HG03196 (cell line): Measurements from ENCODE around the gene CRELD2.

Experiments used
- ATAC-seq: cut with Tn5 transposase; IDR thresholded peaks from one replicate; pipeline ENCODE4 v1.9.1; 2021; ENCODE audit not compliant: unreplicated experiment

The CRELD2 gene

GRCh38 chr22:49928555-49929210 lies 10.2 kb downstream of the CRELD2 start:
- no peak for ATAC-seq

GRCh38 chr22:49929211-49929979 lies 11.0 kb downstream of the CRELD2 start:
- peak; percentile 30 for ATAC-seq

- ATAC-seq, result no peak
Observed at GRCh38 chr22:49929994-49930575, 11.7 kb downstream of the CRELD2 start.

GRCh38 chr22:49930596-49931412 lies 12.4 kb downstream of the CRELD2 start:
- ATAC-seq, result peak; percentile 40

GRCh38 chr22:49933236-49934159 lies 15.1 kb downstream of the CRELD2 start:
- ATAC-seq, result no peak

- no peak for ATAC-seq
Observed at GRCh38 chr22:49934160-49934890, 15.9 kb downstream of the CRELD2 start.

- ATAC-seq, result no peak
Observed at GRCh38 chr22:49934891-49935557, 16.6 kb downstream of the CRELD2 start.

- no peak for ATAC-seq
Observed at GRCh38 chr22:49935561-49935960, 17.1 kb downstream of the CRELD2 start.

- ATAC-seq, result peak; percentile 50
Observed at GRCh38 chr22:49936018-49936972, 17.9 kb downstream of the CRELD2 start.

GRCh38 chr22:49936973-49937757 lies 18.7 kb downstream of the CRELD2 start:
- ATAC-seq, result no peak

GRCh38 chr22:49937758-49938564 lies 19.5 kb downstream of the CRELD2 start:
- no peak for ATAC-seq

GRCh38 chr22:49938565-49939136 lies 20.2 kb downstream of the CRELD2 start:
- ATAC-seq, result no peak

- ATAC-seq, result no peak
Observed at GRCh38 chr22:49941507-49942316, 23.3 kb downstream of the CRELD2 start.

GRCh38 chr22:49942565-49943404 lies 24.4 kb downstream of the CRELD2 start:
- ATAC-seq, result no peak
